Measurements from ENCODE around the gene QKI. TPM values are rescaled to one million over a fixed set of nuclear protein-coding genes. Genes with fewer than 3 reads are reported as not detected.

The QKI gene
- total and polyA plus RNA-seq, 2 of the 8 experiments (the other 6 are each of a cell fraction or from before 2014, with no cell fraction given), result 181 to 183 TPM

GRCh38 chr6:163529605-163530004, 115.1 kb downstream of the QKI start:
- no peak overlapping the region for H4K8ac ChIP-seq (ENCODE audit: extremely low read depth, insufficient read depth, low read length)
- no peak overlapping the region for H2BK20ac ChIP-seq (ENCODE audit: low read length)
- no peak overlapping the region for H2AK5ac ChIP-seq (ENCODE audit: low read depth, low read length)
- WGBS, 2 experiments (ENCODE audit: extremely low coverage in 1 of 2, insufficient coverage in 1 of 2, insufficient read length in 1 of 2, insufficient replicate concordance in 2 of 2, low coverage in 1 of 2, low lambda C conversion rate in 2 of 2, missing lambda C conversion rate in 1 of 2), result 93% methylated on average over 3 of the region's 3 CpGs; no CpG with 5 or more reads in 1 of the 2 experiments
- no peak overlapping the region for H3K4ac ChIP-seq (replicated peaks; ENCODE audit: insufficient read length, low read depth, low read length)
- H3K56ac ChIP-seq (replicated peaks; ENCODE audit: insufficient read length, low read depth, low read length), result no peak overlapping the region
- no peak overlapping the region for H4K91ac ChIP-seq (replicated peaks; ENCODE audit: insufficient read length, low read length)
- no peak overlapping the region for H3K4me3 ChIP-seq (ENCODE audit: extremely low read depth in 1 of 4, insufficient read depth in 2 of 4, low read depth in 3 of 4, low read length in 4 of 4)
- CTCF ChIA-PET (ENCODE audit: partially characterized antibody), result interaction anchor here (0.7 to 1.4 kb wide), 4 partner anchors 10 to 75 kb away, joined by 3 read pairs; no protein-coding TSS in a partner anchor
- no peak overlapping the region for H3K23ac ChIP-seq (ENCODE audit: insufficient read length)
- H3K79me2 ChIP-seq (ENCODE audit: control insufficient read depth in 1 of 2, insufficient read depth in 2 of 2, low read length in 2 of 2), result peaks cover 3 to 99% of the 10 kb centered on the region in 2 experiments; a peak in 3 of 4 replicates
- H2BK5ac ChIP-seq (ENCODE audit: low read depth, low read length), result no peak overlapping the region
- no peaks in the 10 kb centered on the region; the same call in 1 of the 2 replicates for H3K79me1 ChIP-seq (ENCODE audit: low read depth, low read length)
- POLR2A ChIA-PET (ENCODE audit: partially characterized antibody), result no interaction called here
- H4K5ac ChIP-seq (ENCODE audit: insufficient read length, low read depth, low read length), result no peak overlapping the region
- H3K27me3 ChIP-seq (replicated peaks in 1 of 4; ENCODE audit: control insufficient read depth in 3 of 4, extremely low read depth in 1 of 4, insufficient read depth in 3 of 4, low read length in 3 of 4), result no peaks in the 10 kb centered on the region
- H2BK12ac ChIP-seq (ENCODE audit: low read depth, low read length), result no peak overlapping the region
- H4K20me1 ChIP-seq (replicated peaks in 1 of 2; ENCODE audit: control insufficient read depth in 1 of 2, insufficient read depth in 2 of 2, low read length in 2 of 2), result peaks cover 6 to 9% of the 10 kb centered on the region in 2 experiments
- H3K14ac ChIP-seq (ENCODE audit: insufficient read length), result no peak overlapping the region
- no peak overlapping the region for H2AFZ ChIP-seq (ENCODE audit: low read length)
- H3K9ac ChIP-seq (replicated peaks in 1 of 4; ENCODE audit: extremely low read depth in 1 of 4, low read depth in 3 of 4, low read length in 3 of 4), result no peak overlapping the region
- no peak overlapping the region for H3K4me2 ChIP-seq (ENCODE audit: insufficient read depth in 1 of 2, low read depth in 2 of 2, low read length in 2 of 2)
- no peaks in the 10 kb centered on the region for H3K36me3 ChIP-seq (ENCODE audit: control insufficient read depth in 2 of 4, insufficient read depth in 4 of 4, low read length in 3 of 4)
- TF ChIP-seq BRCA1 (IDR thresholded peaks at IDR 0.05; ENCODE audit: low read depth, low read length), result no peak
- TF ChIP-seq JUND (IDR thresholded peaks at IDR 0.05; ENCODE audit: low read length), result no peak
- peaks cover 0 to 6% (median 3%) of the 10 kb centered on the region in 4 experiments; a peak in 4 of 7 replicates for H3K4me1 ChIP-seq (replicated peaks in 1 of 4; ENCODE audit: control insufficient read depth in 3 of 4, insufficient read depth in 4 of 4, low read length in 3 of 4)
- no peak overlapping the region for H2BK15ac ChIP-seq (ENCODE audit: low read length)
- no peaks in the 10 kb centered on the region for H3K9me3 ChIP-seq (ENCODE audit: insufficient read depth in 2 of 2, low read depth in 1 of 2, low read length in 1 of 2)
- H3K18ac ChIP-seq (ENCODE audit: extremely low read depth, low read length), result no peak overlapping the region
- no peaks in the 10 kb centered on the region for H3K23me2 ChIP-seq (ENCODE audit: low read depth, low read length)
- FAIRE-seq, result no peak
- no peak for DNase-seq (ENCODE audit: low read depth in 1 of 2, low spot score in 2 of 2)
- H2BK120ac ChIP-seq (replicated peaks; ENCODE audit: low read depth, low read length), result no peak overlapping the region
- H3K27ac ChIP-seq (ENCODE audit: low read depth, low read length), result no peak overlapping the region
